Measurements from ENCODE around the gene SPECC1. TPM values are rescaled to one million over a fixed set of nuclear protein-coding genes. Genes with fewer than 3 reads are reported as not detected.

The SPECC1 gene
- total RNA-seq, 2 experiments from 2014 or later: 15.4 to 17.0 TPM

DNA sequence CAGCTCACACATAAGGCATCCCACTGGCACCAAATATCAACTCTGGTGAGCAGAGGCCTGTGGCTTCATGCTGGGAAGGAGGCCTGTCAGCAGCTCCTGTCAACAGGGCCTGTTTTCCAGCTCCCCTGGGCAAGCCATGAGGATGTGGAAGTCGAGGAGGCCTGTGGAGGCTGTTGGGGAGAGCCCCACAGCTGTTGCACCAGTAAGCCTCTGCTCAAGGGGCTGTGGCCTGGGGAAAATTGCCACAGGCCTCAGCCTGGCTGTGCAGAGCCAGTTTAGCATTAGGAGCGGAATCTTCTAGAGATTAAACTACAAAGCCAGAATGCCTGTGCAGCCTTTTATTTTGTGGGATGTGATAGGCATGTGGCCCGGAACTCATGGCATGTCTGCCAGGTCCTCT lies 202.1 kb downstream of the SPECC1 start:
- CTCF ChIA-PET: no interaction called here
- Mint-ChIP-seq H3K36me3 (no peaks in the 10 kb centered on the region), H3K4me1 (ENCODE audit: low read depth) (peaks cover 6% of the 10 kb centered on the region), H3K27me3 (no peaks in the 10 kb centered on the region), H3K4me3 (no peak overlapping the region), H3K9me3 (no peaks in the 10 kb centered on the region), H3K27ac (no peak overlapping the region)
- intact Hi-C loops (cut with micrococcal nuclease): no loop called here
- DNase-seq: no peak
- POLR2A ChIA-PET: no interaction called here

DNA sequence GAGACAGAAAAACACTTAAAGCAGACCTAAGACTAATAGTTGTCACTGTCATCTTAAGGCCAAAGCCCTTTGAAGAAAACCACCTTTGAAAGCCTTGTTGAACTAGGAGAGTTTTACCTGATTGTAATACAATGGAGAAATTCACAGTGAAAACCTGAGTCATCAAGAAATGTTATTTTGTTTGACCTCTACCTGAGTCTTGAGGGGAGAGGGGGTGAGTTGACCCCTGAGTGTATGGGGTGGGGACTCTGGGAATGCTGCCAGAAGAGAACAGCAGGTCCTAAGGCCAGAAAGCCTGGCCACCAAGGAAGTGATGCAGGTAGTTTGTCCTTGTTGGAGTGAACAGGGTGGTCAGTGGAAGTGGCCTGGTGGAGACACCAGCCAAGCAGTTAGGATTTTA lies 204.3 kb downstream of the SPECC1 start:
- no peak overlapping the region for H3K4me3 Mint-ChIP-seq
- no peaks in the 10 kb centered on the region for H3K4me1 Mint-ChIP-seq (ENCODE audit: low read depth)
- ChIA-PET POLR2A (no interaction called here), CTCF (interaction anchor here (1.3 kb wide), 1 partner anchor 91 kb away, joined by 4 read pairs; no protein-coding TSS in a partner anchor)
- no peaks in the 10 kb centered on the region for H3K36me3 Mint-ChIP-seq
- no peaks in the 10 kb centered on the region for H3K27me3 Mint-ChIP-seq
- H3K9me3 Mint-ChIP-seq: no peaks in the 10 kb centered on the region
- no peak for DNase-seq
- intact Hi-C loops (cut with micrococcal nuclease): no loop called here
- H3K27ac Mint-ChIP-seq: no peak overlapping the region

DNA sequence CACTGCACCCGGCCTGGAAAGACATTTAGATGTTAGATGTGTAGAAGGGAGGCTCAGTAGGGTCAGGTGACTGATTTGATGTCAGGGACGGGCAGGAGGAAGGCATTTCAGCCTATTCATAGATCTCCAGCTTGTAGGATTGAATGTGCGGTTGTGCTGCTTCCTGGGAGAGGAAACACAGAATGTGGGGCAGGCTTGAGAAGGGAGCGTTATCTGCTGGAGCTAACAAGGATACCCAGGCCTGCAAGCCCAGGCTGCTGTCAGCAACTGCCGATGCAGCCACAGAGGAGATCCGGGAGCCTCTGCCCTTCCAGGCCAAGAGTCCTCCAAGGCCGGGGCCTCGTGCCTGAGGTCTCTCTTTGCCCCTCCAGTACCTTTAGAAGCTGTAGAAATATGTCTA lies 205.6 kb downstream of the SPECC1 start:
- intact Hi-C loops (cut with micrococcal nuclease): no loop called here
- DNase-seq: no peak
- CTCF ChIA-PET: interaction anchor here (3.8 kb wide), 1 partner anchor 12 kb away, joined by 17 read pairs; no protein-coding TSS in a partner anchor
- H3K36me3 Mint-ChIP-seq: no peaks in the 10 kb centered on the region
- H3K9me3 Mint-ChIP-seq: no peaks in the 10 kb centered on the region
- no peaks in the 10 kb centered on the region for H3K4me1 Mint-ChIP-seq (ENCODE audit: low read depth)
- POLR2A ChIA-PET: no interaction called here
- H3K27me3 Mint-ChIP-seq: no peaks in the 10 kb centered on the region
- no peak overlapping the region for H3K4me3 Mint-ChIP-seq
- no peak overlapping the region for H3K27ac Mint-ChIP-seq

DNA sequence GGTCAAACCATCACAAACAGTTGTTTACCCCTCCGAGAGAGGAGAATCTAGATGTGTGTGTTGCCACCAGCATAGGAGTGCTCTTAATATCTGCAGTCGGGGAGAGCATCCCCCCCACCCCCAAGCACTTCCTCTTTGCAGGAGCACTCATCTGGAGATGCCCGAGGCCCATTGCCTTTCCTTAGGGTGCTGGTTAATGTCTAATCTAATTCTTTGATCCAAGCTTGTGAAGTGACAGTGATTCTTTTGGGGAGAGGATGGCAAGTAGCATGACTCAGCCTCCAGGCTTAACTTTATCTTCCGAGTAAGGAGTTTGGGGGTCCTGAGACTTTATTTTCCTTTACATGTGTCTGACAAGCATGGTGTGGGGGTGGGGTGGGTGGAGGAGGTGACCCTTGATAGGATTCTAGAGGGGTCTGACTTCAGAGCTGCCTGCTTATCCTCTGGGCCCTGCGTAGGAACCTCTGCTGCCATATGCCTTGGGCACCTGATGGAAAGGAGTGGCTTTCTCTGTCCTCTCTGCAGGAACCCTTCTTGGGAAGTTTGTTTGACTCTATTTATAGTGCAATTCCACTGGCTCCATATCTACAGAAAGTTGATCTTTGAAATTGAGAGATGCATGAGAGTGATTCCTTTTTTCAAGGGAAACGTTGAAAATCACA lies 207.1 kb downstream of the SPECC1 start:
- H3K4me3 Mint-ChIP-seq: no peak overlapping the region
- intact Hi-C loops (cut with micrococcal nuclease): no loop called here
- H3K4me1 Mint-ChIP-seq (ENCODE audit: low read depth): no peaks in the 10 kb centered on the region
- POLR2A ChIA-PET: no interaction called here
- no peaks in the 10 kb centered on the region for H3K27me3 Mint-ChIP-seq
- DNase-seq: no peak
- CTCF ChIA-PET: interaction anchor here (3.8 kb wide), 1 partner anchor 10 kb away, joined by 17 read pairs; no protein-coding TSS in a partner anchor
- H3K9me3 Mint-ChIP-seq: no peaks in the 10 kb centered on the region
- H3K36me3 Mint-ChIP-seq: no peaks in the 10 kb centered on the region
- no peak overlapping the region for H3K27ac Mint-ChIP-seq

DNA sequence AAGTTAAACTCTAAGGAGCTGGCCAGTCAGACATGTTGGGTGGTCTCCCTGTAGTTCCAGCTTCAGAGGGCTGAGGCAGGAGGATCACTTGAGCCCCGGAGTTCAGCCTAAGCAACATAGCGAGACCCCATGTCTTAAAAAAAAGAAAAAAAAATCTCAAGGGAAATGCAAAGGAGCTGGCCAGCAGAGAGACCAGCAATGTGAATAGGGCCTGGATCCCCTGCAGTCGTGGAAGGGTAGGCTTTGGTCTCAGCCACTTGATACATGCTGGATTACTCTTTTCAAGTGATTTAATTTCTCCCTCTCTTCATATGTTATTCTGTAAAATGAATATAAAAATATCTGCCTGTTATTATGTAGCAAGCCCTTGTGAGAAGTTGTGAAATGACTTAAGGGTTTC lies 207.7 kb downstream of the SPECC1 start:
- no peak for DNase-seq
- Mint-ChIP-seq H3K9me3 (no peaks in the 10 kb centered on the region), H3K27me3 (no peaks in the 10 kb centered on the region), H3K27ac (no peak overlapping the region), H3K36me3 (no peaks in the 10 kb centered on the region), H3K4me3 (no peak overlapping the region), H3K4me1 (ENCODE audit: low read depth) (no peaks in the 10 kb centered on the region)
- intact Hi-C loops (cut with micrococcal nuclease): no loop called here
- CTCF ChIA-PET: interaction anchor here (3.8 kb wide), 1 partner anchor 10 kb away, joined by 17 read pairs; no protein-coding TSS in a partner anchor
- POLR2A ChIA-PET: no interaction called here

DNA sequence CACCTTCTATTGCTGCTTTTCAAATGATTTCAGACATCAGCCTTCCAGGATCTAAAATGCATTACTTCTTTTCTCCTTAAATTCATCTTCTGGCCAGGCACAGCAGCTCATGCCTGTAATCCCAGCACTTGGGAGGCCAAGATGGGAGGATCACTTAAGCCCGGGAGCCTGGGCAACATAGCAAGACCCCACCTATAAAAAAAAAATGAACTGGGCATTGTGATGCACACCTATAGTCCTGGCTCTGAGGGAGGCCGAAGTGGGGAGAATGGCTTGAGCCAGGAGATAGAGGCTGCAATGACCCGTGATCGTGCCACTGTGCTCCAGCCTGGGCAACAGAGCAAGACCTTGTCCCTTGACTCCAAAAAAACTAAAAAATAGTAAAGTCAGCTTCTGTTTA lies 208.5 kb downstream of the SPECC1 start:
- Mint-ChIP-seq H3K27ac (no peak overlapping the region), H3K4me1 (ENCODE audit: low read depth) (no peaks in the 10 kb centered on the region), H3K27me3 (no peaks in the 10 kb centered on the region), H3K4me3 (no peak overlapping the region), H3K36me3 (no peaks in the 10 kb centered on the region), H3K9me3 (no peaks in the 10 kb centered on the region)
- DNase-seq: no peak
- ChIA-PET CTCF (interaction anchor here (3.8 kb wide), 1 partner anchor 9 kb away, joined by 17 read pairs; no protein-coding TSS in a partner anchor), POLR2A (no interaction called here)
- intact Hi-C loops (cut with micrococcal nuclease): no loop called here

DNA sequence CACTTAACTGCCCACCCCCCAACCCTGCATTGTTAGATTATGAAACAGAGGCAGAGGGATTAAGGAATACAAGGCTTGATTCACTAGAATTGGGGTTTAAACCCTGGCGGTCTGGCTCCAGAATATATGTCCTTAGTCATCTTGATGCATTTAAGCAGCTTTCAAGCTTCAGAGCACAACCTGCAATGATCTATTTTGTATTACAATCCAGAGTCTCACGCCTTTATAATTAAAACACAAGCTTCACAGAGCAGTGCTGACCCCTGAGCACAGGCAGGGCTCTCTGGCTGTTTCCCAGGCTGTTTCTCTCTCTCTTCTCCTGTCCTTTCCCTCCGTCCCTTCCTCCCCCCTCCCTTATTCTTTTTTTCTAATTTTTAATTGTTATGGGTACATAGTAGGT lies 209.1 kb downstream of the SPECC1 start:
- Mint-ChIP-seq H3K4me1 (ENCODE audit: low read depth) (no peaks in the 10 kb centered on the region), H3K36me3 (no peaks in the 10 kb centered on the region), H3K4me3 (no peak overlapping the region), H3K27ac (no peak overlapping the region), H3K9me3 (no peaks in the 10 kb centered on the region), H3K27me3 (no peaks in the 10 kb centered on the region)
- intact Hi-C loops (cut with micrococcal nuclease): no loop called here
- POLR2A ChIA-PET: no interaction called here
- DNase-seq: no peak
- CTCF ChIA-PET: interaction anchor here (0.6 to 3.8 kb wide), 2 partner anchors 9 to 102 kb away, joined by 3 to 17 read pairs; no protein-coding TSS in a partner anchor

DNA sequence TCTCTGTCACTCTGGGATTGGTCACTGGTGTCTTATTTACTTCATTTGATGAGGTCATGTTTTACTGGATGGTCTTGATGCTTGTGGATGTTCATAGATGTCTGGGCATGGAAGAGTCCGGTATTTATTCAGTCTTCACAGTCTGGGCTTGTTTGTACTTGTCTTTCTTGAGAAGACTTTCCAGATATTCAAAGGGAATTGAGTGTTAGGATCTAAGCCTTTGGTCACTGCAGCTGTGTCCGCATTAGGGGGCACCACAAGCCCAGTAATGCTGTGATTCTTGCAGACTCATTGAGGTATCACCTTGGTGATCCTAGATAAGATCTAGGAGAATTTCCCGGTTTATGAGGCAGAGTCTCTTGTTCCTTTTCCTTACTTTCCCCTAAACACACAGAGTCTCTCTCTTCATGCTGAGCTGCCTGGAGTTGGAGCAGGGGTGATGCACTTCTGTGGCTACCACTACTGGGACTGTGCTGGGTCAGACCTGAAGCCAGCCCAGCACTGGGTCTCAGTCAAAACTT lies 214.7 kb downstream of the SPECC1 start:
- H3K27ac Mint-ChIP-seq: no peak overlapping the region
- no peaks in the 10 kb centered on the region for H3K27me3 Mint-ChIP-seq
- POLR2A ChIA-PET: no interaction called here

DNA sequence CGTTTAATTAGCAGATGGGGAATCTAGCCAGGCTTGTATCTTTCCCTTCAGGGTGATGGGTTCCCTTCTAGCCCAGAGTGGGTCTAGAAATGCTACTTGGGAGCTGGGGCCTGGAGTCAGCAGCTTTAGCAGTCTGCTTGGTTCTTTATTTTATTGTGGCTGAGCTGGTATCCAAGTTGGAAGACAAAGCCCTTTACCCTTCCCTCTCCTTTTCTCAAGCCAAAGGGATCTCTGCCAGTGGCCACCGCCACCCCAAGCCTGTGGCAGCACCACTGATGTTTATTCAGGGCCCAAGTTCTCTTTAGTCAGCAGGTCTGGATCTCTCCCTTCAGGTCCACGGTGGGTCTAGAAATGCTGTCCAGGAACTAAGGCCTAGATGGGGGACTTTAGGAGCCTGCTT lies 215.2 kb downstream of the SPECC1 start:
- H3K27me3 Mint-ChIP-seq: no peaks in the 10 kb centered on the region
- ChIA-PET CTCF (interaction anchor here (1.3 to 7.2 kb wide), 4 partner anchors 12 to 107 kb away, joined by 3 to 47 read pairs (median 6); no protein-coding TSS in a partner anchor), POLR2A (no interaction called here)
- intact Hi-C loops (cut with micrococcal nuclease): no loop called here
- peaks cover 20% of the 10 kb centered on the region for H3K4me1 Mint-ChIP-seq (ENCODE audit: low read depth)
- no peaks in the 10 kb centered on the region for H3K9me3 Mint-ChIP-seq
- no peak for DNase-seq
- peaks cover 2% of the 10 kb centered on the region for H3K36me3 Mint-ChIP-seq
- H3K27ac Mint-ChIP-seq: no peak overlapping the region
- H3K4me3 Mint-ChIP-seq: no peak overlapping the region

More for the DNA sequence above, 214.7 kb downstream of the SPECC1 start:
- intact Hi-C loops (cut with micrococcal nuclease): no loop called here
- no peak for DNase-seq
- Mint-ChIP-seq H3K9me3 (no peaks in the 10 kb centered on the region), H3K36me3 (peaks cover 2% of the 10 kb centered on the region), H3K4me3 (no peak overlapping the region), H3K4me1 (ENCODE audit: low read depth) (peaks cover 19% of the 10 kb centered on the region)
- CTCF ChIA-PET: interaction anchor here (1.3 to 7.2 kb wide), 4 partner anchors 13 to 107 kb away, joined by 3 to 47 read pairs (median 6); no protein-coding TSS in a partner anchor

DNA sequence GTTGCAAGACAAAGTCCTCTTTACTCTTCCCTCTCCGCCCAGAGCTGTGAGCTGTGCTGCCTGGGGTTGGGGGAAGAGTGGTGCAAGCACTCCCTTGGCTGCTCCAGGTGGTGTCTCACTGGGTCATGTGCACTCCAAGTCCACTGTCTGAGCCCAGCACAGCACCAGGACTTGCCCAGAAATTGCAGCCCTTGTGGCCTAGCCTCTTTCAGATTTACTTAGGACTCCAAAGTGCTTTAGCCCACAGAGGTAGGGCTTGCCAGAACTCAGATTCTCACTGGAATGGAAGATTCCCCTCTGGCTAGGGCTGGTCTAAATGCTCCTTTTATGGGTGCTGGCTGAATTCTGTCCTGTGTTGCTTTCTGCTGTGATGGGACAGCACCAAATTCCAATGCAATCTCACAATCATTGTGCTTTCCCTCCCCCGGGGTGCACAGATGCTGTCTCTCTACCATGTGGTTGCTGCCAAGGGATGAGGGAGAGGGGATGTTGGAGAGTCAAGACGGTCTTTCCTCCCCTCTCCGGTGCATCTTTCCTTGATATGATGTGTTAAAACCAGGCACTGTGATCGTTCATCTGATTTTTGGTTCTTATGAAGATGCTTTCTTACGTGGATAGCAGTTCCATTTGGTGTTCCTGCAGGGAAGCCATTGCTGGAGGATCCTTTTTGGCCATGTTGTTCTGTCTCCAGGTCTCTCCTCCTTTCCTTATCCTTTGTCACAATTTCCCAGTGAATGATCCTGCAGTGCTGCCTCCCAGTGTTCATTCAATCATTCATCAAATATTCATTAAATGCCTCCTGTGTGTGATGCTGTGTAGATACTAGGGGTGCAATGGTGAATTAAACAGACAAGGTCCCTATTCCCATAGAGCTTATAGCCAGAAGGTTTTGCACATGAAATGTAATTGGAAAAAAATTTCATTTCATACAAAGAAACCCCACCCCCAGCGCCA lies 216.3 kb downstream of the SPECC1 start:
- intact Hi-C loops (cut with micrococcal nuclease): loop anchor here (1.0 to 5.0 kb wide), 3 partner anchors 95 to 233 kb away; no protein-coding TSS in a partner anchor
- H3K4me3 Mint-ChIP-seq: no peak overlapping the region
- no peak for DNase-seq
- H3K27ac Mint-ChIP-seq: no peak overlapping the region
- H3K36me3 Mint-ChIP-seq: peaks cover 2% of the 10 kb centered on the region
- peaks cover 20% of the 10 kb centered on the region for H3K4me1 Mint-ChIP-seq (ENCODE audit: low read depth)
- H3K9me3 Mint-ChIP-seq: no peaks in the 10 kb centered on the region
- ChIA-PET POLR2A (no interaction called here), CTCF (interaction anchor here (1.0 to 7.2 kb wide), 6 partner anchors 9 to 112 kb away, joined by 3 to 47 read pairs (median 4); no protein-coding TSS in a partner anchor)
- no peaks in the 10 kb centered on the region for H3K27me3 Mint-ChIP-seq

DNA sequence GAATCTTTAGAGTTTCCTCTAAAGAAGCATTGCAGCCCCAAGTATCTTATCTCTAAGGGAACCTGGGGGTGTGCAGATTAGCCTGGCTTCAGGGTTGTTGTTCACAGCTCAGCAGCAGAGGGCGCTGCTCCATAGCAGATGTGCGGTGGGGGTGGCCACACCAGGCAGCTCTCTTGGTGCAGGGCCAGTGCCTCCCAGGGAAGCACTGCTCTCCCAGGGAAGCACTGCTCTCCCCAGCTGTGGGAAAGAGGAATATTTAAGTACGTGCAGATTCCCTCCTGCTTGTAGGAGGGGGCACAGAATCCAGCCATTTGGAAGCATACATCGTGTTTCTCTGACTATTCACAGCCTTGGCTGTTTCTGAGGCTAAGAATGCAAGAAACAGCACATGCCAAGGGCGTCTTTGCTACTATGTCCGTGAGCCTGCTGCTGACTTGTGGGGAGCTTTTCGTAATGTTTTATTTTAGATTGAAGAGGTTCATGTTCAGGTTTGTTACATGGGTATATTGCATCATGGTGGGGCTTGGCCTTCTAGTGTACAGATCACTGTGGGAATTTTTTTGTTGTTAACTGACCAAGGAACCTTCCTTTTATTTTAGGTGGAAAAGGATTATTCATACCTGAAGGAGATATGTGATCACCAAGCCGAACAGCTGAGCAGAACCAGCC lies 217.8 kb downstream of the SPECC1 start:
- H3K9me3 Mint-ChIP-seq: no peaks in the 10 kb centered on the region
- DNase-seq: peak; percentile 87
- H3K4me3 Mint-ChIP-seq: no peak overlapping the region
- peaks cover 2% of the 10 kb centered on the region for H3K36me3 Mint-ChIP-seq
- ChIA-PET CTCF (interaction anchor here (0.8 to 7.2 kb wide), 21 partner anchors 8 to 238 kb away, joined by 3 to 47 read pairs (median 5); no protein-coding TSS in a partner anchor), POLR2A (interaction anchor here (0.6 kb wide), 1 partner anchor 106 kb away, joined by 3 read pairs; no protein-coding TSS in a partner anchor)
- no peak overlapping the region for H3K27ac Mint-ChIP-seq
- intact Hi-C loops (cut with micrococcal nuclease): loop anchor here (1.0 to 5.0 kb wide), 3 partner anchors 93 to 235 kb away; no protein-coding TSS in a partner anchor
- peaks cover 20% of the 10 kb centered on the region for H3K4me1 Mint-ChIP-seq (ENCODE audit: low read depth)
- no peaks in the 10 kb centered on the region for H3K27me3 Mint-ChIP-seq
